CD14-positive monocyte (primary cell): ENCODE results near the gene BRICD5. TPM values are rescaled to one million over a fixed set of nuclear protein-coding genes. Genes with fewer than 3 reads are reported as not detected.
"Not testable (repeated sequence)": the region's sequence is repeated elsewhere in the genome, so short reads cannot be mapped to it uniquely, and the experiment has no call there.

ENCODE experiments used
- DNase-seq, 3 donors: peaks; one replicate each; pipeline ENCODE4 v3.0.0-alpha.2; 2011 to 2022
- H2AFZ ChIP-seq: 2 replicates; pipeline ENCODE4 v1.6.0; 2012; ENCODE audit warnings: mild to moderate bottlenecking, low read depth, low read length, inconsistent platforms; ENCODE audit not compliant: insufficient read depth, poor library complexity, severe bottlenecking
- H3K27ac ChIP-seq, 2 donors: 1 replicate in 1 of 2; 2 replicates in 1 of 2; pipeline ENCODE4 v1.5.1; 2012 to 2013; ENCODE audit warnings: low read length in 2 of 2, control low read depth in 1 of 2, inconsistent platforms in 1 of 2, low read depth in 1 of 2, mild to moderate bottlenecking in 1 of 2
- H3K27me3 ChIP-seq, 2 donors: one replicate each; pipeline versions ENCODE4 v1.6.0 to v1.6.1; 2011 to 2013; ENCODE audit warnings: low read length in 2 of 2; ENCODE audit not compliant: control insufficient read depth in 2 of 2, insufficient read depth in 2 of 2
- H3K36me3 ChIP-seq, 2 donors: replicated peaks in 1 of 2; 1 replicate in 1 of 2; 2 replicates in 1 of 2; pipeline versions ENCODE4 v1.5.1 to v1.6.1; 2012 to 2013; ENCODE audit warnings: low read length in 2 of 2, control low read depth in 1 of 2, inconsistent platforms in 1 of 2, mild to moderate bottlenecking in 1 of 2; ENCODE audit not compliant: insufficient read depth in 2 of 2, control insufficient read depth in 1 of 2
- H3K4me1 ChIP-seq, 2 donors: 1 replicate in 1 of 2; 2 replicates in 1 of 2; pipeline versions ENCODE4 v1.5.1 to v1.6.1; 2012 to 2013; ENCODE audit warnings: low read length in 2 of 2, control low read depth in 1 of 2, inconsistent platforms in 1 of 2, mild to moderate bottlenecking in 1 of 2, moderate library complexity in 1 of 2; ENCODE audit not compliant: insufficient read depth in 2 of 2, control insufficient read depth in 1 of 2
- H3K4me2 ChIP-seq: replicated peaks from 2 replicates; pipeline ENCODE3; 2012; ENCODE audit warnings: low read length, moderate library complexity, mild to moderate bottlenecking; ENCODE audit not compliant: poor library complexity, severe bottlenecking; ENCODE audit errors: extremely low read depth
- H3K4me3 ChIP-seq, 3 experiments: fragments of 200-600 bp in 1 of 3; sonication (generic) in 1 of 3; replicated peaks in 1 of 3; 1 replicate in 2 of 3; 2 replicates in 1 of 3; pipeline ENCODE4 v1.5.1; 2011 to 2013; ENCODE audit warnings: low read length in 3 of 3, mild to moderate bottlenecking in 3 of 3, control low read depth in 2 of 3, low read depth in 2 of 3, inconsistent platforms in 1 of 3, moderate library complexity in 1 of 3
- H3K79me2 ChIP-seq: 2 replicates; pipeline ENCODE4 v1.6.0; 2012; ENCODE audit warnings: mild to moderate bottlenecking, control low read depth, inconsistent platforms, low read length, moderate library complexity; ENCODE audit not compliant: insufficient read depth
- H3K9ac ChIP-seq: 2 replicates; pipeline ENCODE4 v1.6.0; 2017; ENCODE audit warnings: low read length, mild to moderate bottlenecking; ENCODE audit not compliant: insufficient read depth, poor library complexity, severe bottlenecking
- H3K9me3 ChIP-seq, 2 donors: replicated peaks in 1 of 2; 1 replicate in 1 of 2; 2 replicates in 1 of 2; pipeline versions ENCODE4 v1.5.1 to v1.6.1; 2012 to 2013; ENCODE audit warnings: low read length in 2 of 2, control low read depth in 1 of 2; ENCODE audit not compliant: control insufficient read depth in 1 of 2, insufficient read depth in 1 of 2
- H4K20me1 ChIP-seq: 2 replicates; pipeline ENCODE4 v1.6.0; 2012; ENCODE audit warnings: mild to moderate bottlenecking, low read length, control low read depth, moderate library complexity; ENCODE audit not compliant: insufficient read depth
- H3K27ac Mint-ChIP-seq, 7 donors: one replicate each; pipeline ENCODE4 v1.8.0; 2020; ENCODE audit warnings: mild to moderate bottlenecking in 7 of 7, mixed read lengths in 7 of 7, moderate library complexity in 6 of 7, inconsistent platforms in 2 of 7
- H3K27me3 Mint-ChIP-seq, 3 donors: one replicate each; pipeline ENCODE4 v1.8.0; 2021 to 2022; ENCODE audit warnings: low read depth in 3 of 3, mild to moderate bottlenecking in 3 of 3, mixed read lengths in 3 of 3, moderate library complexity in 3 of 3, inconsistent platforms in 1 of 3
- H3K36me3 Mint-ChIP-seq, 2 donors: one replicate each; pipeline ENCODE4 v1.8.0; 2020; ENCODE audit warnings: mixed read lengths in 2 of 2, inconsistent platforms in 1 of 2, mild to moderate bottlenecking in 1 of 2
- H3K4me1 Mint-ChIP-seq: one replicate; pipeline ENCODE4 v1.8.0; 2020; ENCODE audit warnings: mild to moderate bottlenecking, mixed read lengths
- H3K4me3 Mint-ChIP-seq, 2 donors: one replicate each; pipeline ENCODE4 v1.8.0; 2020; ENCODE audit warnings: mild to moderate bottlenecking in 2 of 2, mixed read lengths in 2 of 2, moderate library complexity in 1 of 2
- H3K9me3 Mint-ChIP-seq, 7 donors: one replicate each; pipeline ENCODE4 v1.8.0; 2020 to 2022; ENCODE audit warnings: mixed read lengths in 7 of 7, mild to moderate bottlenecking in 6 of 7, moderate library complexity in 6 of 7, inconsistent platforms in 2 of 7
- CTCF ChIP-seq: fragments of 200-600 bp; IDR thresholded peaks from one replicate; pipeline ENCODE4 v1.8.0; 2022; ENCODE audit warnings: antibody characterized with exemption, mild to moderate bottlenecking
- WGBS: methylation state at CpG from one replicate; pipeline ENCODE4 v1.1.5; 2013; ENCODE audit warnings: missing lambda C conversion rate; ENCODE audit not compliant: insufficient coverage; 5-methylcytosine and 5-hydroxymethylcytosine counted together
- intact Hi-C, 2 donors: fragments of 100-400 bp; cut with micrococcal nuclease; formaldehyde crosslinking; loops; one replicate each; pipeline versions ENCODE4 v1.15.0 to v1.15.1; 2023
- polyA plus RNA-seq, 3 donors: library from polyadenylated mRNA; depleted of rRNA in 1 of 3; unstranded in 2 of 3; stranded (reverse) in 1 of 3; fragments of 300-500 nt in 2 of 3; fragments of >200 nt in 1 of 3; fragmentation: Illumina TruSeq in 2 of 3; gene quantifications; 1 replicate in 2 of 3; 2 replicates in 1 of 3; pipeline ENCODE4 v1.2.3, GENCODE V29; 2012 to 2021

Gene BRICD5
- polyA plus RNA-seq, 3 donors: 8.8 TPM; not detected in 2

- Histone ChIP-seq H3K4me1 (peaks cover 23 to 27% of the 10 kb centered on the region in 2 donors), H3K27ac (peak overlapping the region; percentile 49 to 83), H3K4me3 (peak overlapping the region; percentile 64 to 92 (median 77)), H2AFZ (peak overlapping the region; percentile 88), H3K27me3 (peaks cover 0 to 2% of the 10 kb centered on the region in 2 donors), H4K20me1 (peaks cover 17% of the 10 kb centered on the region), H3K9ac (peak overlapping the region; percentile 76), H3K4me2 (peak overlapping the region; percentile 95), H3K9me3 (no peaks in the 10 kb centered on the region), H3K36me3 (peaks cover 25 to 29% of the 10 kb centered on the region in 2 donors), H3K79me2 (peaks cover 15% of the 10 kb centered on the region)
- 94% methylated on average over 10 of the region's 13 CpGs for WGBS
- H3K4me1 Mint-ChIP-seq: peaks cover 25% of the 10 kb centered on the region
- H3K27me3 Mint-ChIP-seq: peaks cover 4 to 21% (median 9%) of the 10 kb centered on the region in 3 donors
- H3K27ac Mint-ChIP-seq: peak overlapping the region; percentile 5 to 85 (median 72)
- intact Hi-C loops: loop anchor here (2.0 to 5.0 kb wide), 3 partner anchors 47 to 63 kb away; partner anchors contain the start of genes RNPS1 (in 2 of the 2) and TRAF7 (in 2 of the 2)
- H3K4me3 Mint-ChIP-seq: peak overlapping the region; percentile 73 to 76
- no peak for DNase-seq
- TF ChIP-seq CTCF: no peak
- peaks cover 17 to 26% of the 10 kb centered on the region in 2 donors for H3K36me3 Mint-ChIP-seq
- peaks cover 0 to 5% (median 0%) of the 10 kb centered on the region in 7 donors for H3K9me3 Mint-ChIP-seq
These were observed 6.1 kb downstream of the BRICD5 start for GRCh38 chr16:2204416-2205103.

- H4K20me1 ChIP-seq: peaks cover 13% of the 10 kb centered on the region
- H3K4me3 Mint-ChIP-seq, H2AFZ ChIP-seq, H3K9me3 Mint-ChIP-seq, H3K4me3 ChIP-seq, H3K27ac Mint-ChIP-seq, H3K4me2 ChIP-seq, H3K27ac ChIP-seq, intact Hi-C loops, DNase-seq, H3K9me3 ChIP-seq, H3K9ac ChIP-seq: not testable (repeated sequence)
- peaks cover 10 to 15% of the 10 kb centered on the region in 2 donors for H3K36me3 Mint-ChIP-seq
- H3K4me1 ChIP-seq: peaks cover 23 to 27% of the 10 kb centered on the region in 2 donors
- H3K4me1 Mint-ChIP-seq: peaks cover 25% of the 10 kb centered on the region
- peaks cover 11 to 15% of the 10 kb centered on the region in 2 donors for H3K36me3 ChIP-seq
- H3K79me2 ChIP-seq: peaks cover 15% of the 10 kb centered on the region
- WGBS: 96% methylated on average over 2 of the region's 8 CpGs
- H3K27me3 Mint-ChIP-seq: peaks cover 14 to 34% (median 18%) of the 10 kb centered on the region in 3 donors
- peaks cover 6 to 16% of the 10 kb centered on the region in 2 donors for H3K27me3 ChIP-seq
These were observed 7.5 kb downstream of the BRICD5 start for GRCh38 chr16:2203119-2203688.
